GM18502 (cell line): ENCODE results near the gene ALDH1L2.
A peak's percentile ranks its signal among the peaks of the same experiment; 100 is the strongest.

Source experiments
- ATAC-seq: cut with Tn5 transposase; IDR thresholded peaks from one replicate; pipeline ENCODE4 v1.9.1; 2021; ENCODE audit warnings: mild to moderate bottlenecking; ENCODE audit not compliant: unreplicated experiment, poor library complexity

The ALDH1L2 gene

GRCh38 chr12:105040476-105040875 lies 43.8 kb downstream of the ALDH1L2 start:
- ATAC-seq = no peak

GRCh38 chr12:105036937-105037649 lies 47.2 kb downstream of the ALDH1L2 start:
- ATAC-seq = no peak

- no peak for ATAC-seq
Observed at GRCh38 chr12:105033851-105034250, 50.4 kb downstream of the ALDH1L2 start.

- ATAC-seq = no peak
Observed at GRCh38 chr12:105032703-105033357, 51.4 kb downstream of the ALDH1L2 start.

- peak; percentile 92 for ATAC-seq
Observed at GRCh38 chr12:105030820-105031807, 53.1 kb downstream of the ALDH1L2 start.

GRCh38 chr12:105026411-105026810 lies 57.8 kb downstream of the ALDH1L2 start:
- ATAC-seq = no peak

- no peak for ATAC-seq
Observed at GRCh38 chr12:105025890-105026289, 58.4 kb downstream of the ALDH1L2 start.

GRCh38 chr12:105024928-105025327 lies 59.3 kb downstream of the ALDH1L2 start:
- ATAC-seq = no peak

GRCh38 chr12:105020241-105020962 lies 63.9 kb downstream of the ALDH1L2 start:
- ATAC-seq = no peak

- ATAC-seq = no peak
Observed at GRCh38 chr12:105018776-105019175, 65.5 kb downstream of the ALDH1L2 start.

- no peak for ATAC-seq
Observed at GRCh38 chr12:105018012-105018411, 66.2 kb downstream of the ALDH1L2 start.

- ATAC-seq = no peak
Observed at GRCh38 chr12:105015543-105015942, 68.7 kb downstream of the ALDH1L2 start.

GRCh38 chr12:105014603-105015002 lies 69.7 kb downstream of the ALDH1L2 start:
- no peak for ATAC-seq

- ATAC-seq = no peak
Observed at GRCh38 chr12:105013892-105014291, 70.4 kb downstream of the ALDH1L2 start.

GRCh38 chr12:105001476-105001875 lies 82.8 kb downstream of the ALDH1L2 start:
- no peak for ATAC-seq

GRCh38 chr12:104999347-104999685 lies 84.9 kb downstream of the ALDH1L2 start:
- ATAC-seq = no peak

GRCh38 chr12:104998423-104999346 lies 85.6 kb downstream of the ALDH1L2 start:
- ATAC-seq = no peak

- no peak for ATAC-seq
Observed at GRCh38 chr12:104997541-104997940, 86.7 kb downstream of the ALDH1L2 start.

GRCh38 chr12:104994336-104994735 lies 89.9 kb downstream of the ALDH1L2 start:
- ATAC-seq = no peak
